ENCODE measurements around the gene ASAP2.

- TF ChIP-seq, protein P1, sequence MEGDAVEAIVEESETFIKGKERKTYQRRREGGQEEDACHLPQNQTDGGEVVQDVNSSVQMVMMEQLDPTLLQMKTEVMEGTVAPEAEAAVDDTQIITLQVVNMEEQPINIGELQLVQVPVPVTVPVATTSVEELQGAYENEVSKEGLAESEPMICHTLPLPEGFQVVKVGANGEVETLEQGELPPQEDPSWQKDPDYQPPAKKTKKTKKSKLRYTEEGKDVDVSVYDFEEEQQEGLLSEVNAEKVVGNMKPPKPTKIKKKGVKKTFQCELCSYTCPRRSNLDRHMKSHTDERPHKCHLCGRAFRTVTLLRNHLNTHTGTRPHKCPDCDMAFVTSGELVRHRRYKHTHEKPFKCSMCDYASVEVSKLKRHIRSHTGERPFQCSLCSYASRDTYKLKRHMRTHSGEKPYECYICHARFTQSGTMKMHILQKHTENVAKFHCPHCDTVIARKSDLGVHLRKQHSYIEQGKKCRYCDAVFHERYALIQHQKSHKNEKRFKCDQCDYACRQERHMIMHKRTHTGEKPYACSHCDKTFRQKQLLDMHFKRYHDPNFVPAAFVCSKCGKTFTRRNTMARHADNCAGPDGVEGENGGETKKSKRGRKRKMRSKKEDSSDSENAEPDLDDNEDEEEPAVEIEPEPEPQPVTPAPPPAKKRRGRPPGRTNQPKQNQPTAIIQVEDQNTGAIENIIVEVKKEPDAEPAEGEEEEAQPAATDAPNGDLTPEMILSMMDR (conservative IDR thresholded peaks at IDR 0.05; ENCODE audit: low read length), result no peak
- TF ChIP-seq EZH2phosphoT487 (IDR thresholded peaks at IDR 0.05; ENCODE audit: borderline replicate concordance, low read depth, low read length), result no peak
Observed at GRCh38 chr2:9292426-9292825, 85.8 kb downstream of the ASAP2 start.
